ENCODE results near the gene COL18A1. TPM values are rescaled to one million over a fixed set of nuclear protein-coding genes. Genes with fewer than 3 reads are reported as not detected.

COL18A1 gene
- total and polyA plus RNA-seq, 9 of the 15 experiments (the other 6 are each of a cell fraction or from before 2014, with no cell fraction given), result 0.14 to 16.4 (median 2.0) TPM

GRCh38 chr21:45434645-45435217 lies 29.8 kb downstream of the COL18A1 start (continued):
- TF ChIP-seq NONO (IDR thresholded peaks at IDR 0.05; ENCODE audit: low read depth in 2 of 2, low read length in 1 of 2) (no peak), MITF (IDR thresholded peaks at IDR 0.05) (no peak)

- Histone ChIP-seq H3K79me2 (ENCODE audit: control insufficient read depth, insufficient read depth, low read length) (no peaks in the 10 kb centered on the region; the same call in 2 of the 3 replicates), H2AFZ (ENCODE audit: low read depth, low read length) (no peak overlapping the region), H3K27ac (ENCODE audit: extremely low read depth, low read depth, low read length) (no peak overlapping the region), H3K36me3 (ENCODE audit: control insufficient read depth, insufficient read depth, low read length) (no peaks in the 10 kb centered on the region), H4K20me1 (replicated peaks; ENCODE audit: control insufficient read depth, insufficient read depth, low read length) (peaks cover 24% of the 10 kb centered on the region), H3K27me3 (ENCODE audit: control insufficient read depth in 2 of 2, insufficient read depth in 2 of 2, low read length in 2 of 2) (no peaks in the 10 kb centered on the region; a peak in 1 of 5 replicates), H3K9ac (ENCODE audit: insufficient read depth in 1 of 2, low read depth in 2 of 2, low read length in 2 of 2) (no peak overlapping the region), H3K4me3 (no peak overlapping the region), H3K9me3 (replicated peaks; ENCODE audit: control insufficient read depth, insufficient read depth, low read depth, low read length) (peaks cover 2% of the 10 kb centered on the region; the same call in 1 of the 2 replicates), H3K4me1 (replicated peaks in 1 of 2; ENCODE audit: control insufficient read depth in 2 of 2, insufficient read depth in 2 of 2, low read length in 2 of 2) (peaks cover 23 to 58% of the 10 kb centered on the region in 2 experiments; a peak in 4 of 5 replicates), H3K9me1 (ENCODE audit: control insufficient read depth, insufficient read depth, low read length) (no peaks in the 10 kb centered on the region), H3K4me2 (ENCODE audit: insufficient read depth, low read length) (no peak overlapping the region)
- TF ChIP-seq KLF16 (IDR thresholded peaks at IDR 0.05), result no peak
- no peak for TF ChIP-seq ETV5 (CRISPR knock-in tag; IDR thresholded peaks at IDR 0.05; ENCODE audit: low read depth)
- TF ChIP-seq WHSC1 (IDR thresholded peaks at IDR 0.05; ENCODE audit: low read length), result no peak
- TF ChIP-seq POLR3G (IDR thresholded peaks at IDR 0.05; ENCODE audit: extremely low read depth, insufficient read length, insufficient replicate concordance), result no peak
- TF ChIP-seq ZNF586 (CRISPR knock-in tag; conservative IDR thresholded peaks at IDR 0.05), result no peak
- no peak for TF ChIP-seq E2F8 (IDR thresholded peaks at IDR 0.05; ENCODE audit: low read depth, partially characterized antibody)
- no peak for TF ChIP-seq KLF13 (tag; IDR thresholded peaks at IDR 0.05; ENCODE audit: borderline replicate concordance, low read depth)
- no peak for TF ChIP-seq ZNF316 (IDR thresholded peaks at IDR 0.05)
- no peak for TF ChIP-seq PML (IDR thresholded peaks at IDR 0.05; ENCODE audit: low read length)
- POLR2A ChIA-PET, result interaction anchor here (0.9 kb wide), 1 partner anchor 12 kb away, joined by 3 read pairs; no protein-coding TSS in a partner anchor
- FAIRE-seq (no peak), DNase-seq (ENCODE audit: extremely low read depth in 1 of 4, low spot score in 3 of 4) (no peak), ATAC-seq (no peak)
- no TSS peak for BruUV-seq (replicated peaks)
- intact Hi-C loops (cut with micrococcal nuclease), result no loop called here
- in situ Hi-C loops (cut with MboI), result no loop called here
- CTCF ChIA-PET (ENCODE audit: low intra/inter-chr PET ratio), result no interaction called here
- WGBS (ENCODE audit: insufficient coverage, low coverage, missing lambda C conversion rate), result 40% methylated on average over 15 of the region's 15 CpGs
These were observed 30.5 kb downstream of the COL18A1 start for GRCh38 chr21:45435405-45435981.
